ENCODE data around the gene KRTAP10-12.

KRTAP10-12 gene

DNA sequence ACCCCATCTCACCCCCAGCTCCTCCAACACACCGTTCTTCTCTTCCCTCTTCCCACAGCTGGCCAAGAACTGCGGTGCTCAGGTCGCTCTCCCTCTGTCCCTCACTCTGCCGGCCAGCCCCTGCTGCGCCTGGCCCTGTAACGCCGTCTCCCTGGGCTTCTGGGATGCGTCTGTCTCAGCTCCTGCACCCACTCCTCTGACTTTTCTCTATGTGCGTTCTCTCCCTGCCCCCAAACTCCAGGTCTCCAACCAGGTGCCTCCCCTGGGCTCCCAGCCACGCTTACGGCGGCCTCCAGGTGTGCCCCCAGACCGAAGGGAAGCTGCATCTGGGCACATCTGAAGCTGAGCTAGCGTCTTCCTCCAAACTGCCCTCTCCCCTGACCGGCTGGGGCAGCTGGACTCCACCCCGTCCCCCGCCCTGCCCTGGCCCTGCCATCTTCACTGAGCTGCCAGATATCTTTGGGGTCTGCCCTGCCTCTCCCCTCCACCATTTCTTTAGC, 2.6 kb downstream of the KRTAP10-12 start:
- in situ Hi-C loops (cut with MboI; ENCODE audit: low pct_unique_long_range_greater_than_20kb, low sequenced_read_pairs, unreplicated experiment): no loop called here
- TF ChIP-seq, protein P1, sequence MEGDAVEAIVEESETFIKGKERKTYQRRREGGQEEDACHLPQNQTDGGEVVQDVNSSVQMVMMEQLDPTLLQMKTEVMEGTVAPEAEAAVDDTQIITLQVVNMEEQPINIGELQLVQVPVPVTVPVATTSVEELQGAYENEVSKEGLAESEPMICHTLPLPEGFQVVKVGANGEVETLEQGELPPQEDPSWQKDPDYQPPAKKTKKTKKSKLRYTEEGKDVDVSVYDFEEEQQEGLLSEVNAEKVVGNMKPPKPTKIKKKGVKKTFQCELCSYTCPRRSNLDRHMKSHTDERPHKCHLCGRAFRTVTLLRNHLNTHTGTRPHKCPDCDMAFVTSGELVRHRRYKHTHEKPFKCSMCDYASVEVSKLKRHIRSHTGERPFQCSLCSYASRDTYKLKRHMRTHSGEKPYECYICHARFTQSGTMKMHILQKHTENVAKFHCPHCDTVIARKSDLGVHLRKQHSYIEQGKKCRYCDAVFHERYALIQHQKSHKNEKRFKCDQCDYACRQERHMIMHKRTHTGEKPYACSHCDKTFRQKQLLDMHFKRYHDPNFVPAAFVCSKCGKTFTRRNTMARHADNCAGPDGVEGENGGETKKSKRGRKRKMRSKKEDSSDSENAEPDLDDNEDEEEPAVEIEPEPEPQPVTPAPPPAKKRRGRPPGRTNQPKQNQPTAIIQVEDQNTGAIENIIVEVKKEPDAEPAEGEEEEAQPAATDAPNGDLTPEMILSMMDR (IDR thresholded peaks at IDR 0.05; ENCODE audit: extremely low read depth, insufficient read depth, missing control alignments): no peak
- DNase-seq (ENCODE audit: low spot score): peak; percentile 12

DNA sequence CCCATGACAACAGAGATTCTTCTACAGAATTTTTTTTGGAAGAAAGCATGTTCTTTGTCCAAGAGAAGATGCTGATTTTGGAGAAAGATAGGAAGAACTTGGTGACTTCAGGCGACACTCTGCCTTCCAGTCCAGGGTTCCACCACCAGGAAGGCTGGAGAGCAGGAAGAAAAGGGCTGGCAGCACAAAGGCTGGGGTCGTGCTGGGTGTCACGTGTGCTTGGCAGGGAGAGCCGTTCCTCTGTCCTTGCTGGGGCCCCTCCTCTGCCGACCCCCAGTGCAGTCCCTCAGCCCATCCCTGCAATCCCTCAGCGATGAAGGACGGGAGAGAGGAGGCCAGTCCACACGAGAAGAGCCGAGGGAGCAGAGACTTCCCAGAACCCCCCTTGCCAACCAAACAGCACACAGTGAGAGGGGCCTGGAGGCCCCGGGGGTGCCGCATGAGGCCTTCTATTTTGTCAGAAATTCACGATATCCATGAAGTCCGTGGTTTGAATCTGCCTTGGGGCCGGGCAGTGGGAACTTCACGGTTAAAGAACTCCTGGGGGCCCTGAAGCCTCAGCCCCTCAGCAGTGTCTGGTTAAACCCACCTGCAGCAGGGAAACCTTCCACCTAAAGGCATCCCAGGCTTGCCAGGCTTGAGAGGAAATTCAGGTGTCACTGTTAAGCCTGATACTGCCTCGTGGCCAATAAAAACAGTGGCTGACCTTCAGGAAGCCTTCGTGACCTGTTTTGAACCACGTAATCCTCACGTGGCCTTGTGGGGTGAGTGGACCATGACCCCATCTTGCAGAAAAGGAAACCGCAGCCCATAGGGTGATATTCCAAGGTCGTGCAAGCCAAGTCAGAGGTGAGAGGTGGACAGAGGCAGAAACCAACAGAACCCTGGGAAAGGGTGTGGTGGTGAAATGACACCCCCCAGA, 3.4 kb downstream of the KRTAP10-12 start:
- TF ChIP-seq, protein P1 (IDR thresholded peaks at IDR 0.05; ENCODE audit: extremely low read depth, insufficient read depth, missing control alignments): no peak
- in situ Hi-C loops (cut with MboI; ENCODE audit: low pct_unique_long_range_greater_than_20kb, low sequenced_read_pairs, unreplicated experiment): no loop called here
- DNase-seq (ENCODE audit: low spot score): peak; percentile 21

DNA sequence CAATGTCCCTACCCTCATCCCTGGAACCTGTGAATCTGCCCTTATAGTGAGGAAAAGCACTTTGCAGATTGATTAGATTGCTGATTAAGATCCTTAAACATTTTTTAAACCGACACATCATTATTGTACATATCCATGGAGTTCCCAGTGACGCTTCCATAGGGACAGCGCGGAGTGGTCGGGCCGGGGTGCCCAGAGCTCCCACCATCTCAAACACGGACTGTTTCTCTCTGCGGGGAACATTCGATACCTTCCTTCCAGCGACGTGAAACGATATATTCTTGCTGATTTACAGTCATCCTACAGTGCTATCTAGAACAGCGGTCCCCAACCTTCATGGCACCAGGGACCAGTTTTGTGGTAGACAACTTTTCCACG, 4.0 kb downstream of the KRTAP10-12 start:
- in situ Hi-C loops (cut with MboI; ENCODE audit: low pct_unique_long_range_greater_than_20kb, low sequenced_read_pairs, unreplicated experiment): no loop called here
- TF ChIP-seq, protein P1 (IDR thresholded peaks at IDR 0.05; ENCODE audit: extremely low read depth, insufficient read depth, missing control alignments): no peak
- no peak for DNase-seq (ENCODE audit: low spot score)

DNA sequence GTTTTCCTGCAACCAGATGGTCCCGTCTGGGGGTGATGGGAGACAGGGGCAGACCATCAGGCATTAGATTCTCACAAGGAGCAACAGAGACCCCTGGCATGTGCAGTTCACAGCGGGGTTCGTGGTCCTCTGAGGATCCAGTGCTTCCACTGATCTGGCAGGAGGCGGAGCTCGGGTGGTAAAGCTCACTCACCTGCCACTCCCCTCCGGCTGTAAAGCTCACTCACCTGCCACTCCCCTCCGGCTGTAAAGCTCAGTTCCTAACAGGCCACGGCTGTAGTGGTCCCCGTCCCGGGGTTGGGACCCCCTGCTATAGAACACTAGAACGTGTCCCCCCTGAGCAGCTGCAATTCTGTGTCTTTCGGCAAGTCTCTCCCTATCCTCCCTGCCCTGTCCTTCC, 4.6 kb downstream of the KRTAP10-12 start:
- TF ChIP-seq, protein P1 (IDR thresholded peaks at IDR 0.05; ENCODE audit: extremely low read depth, insufficient read depth, missing control alignments): no peak
- in situ Hi-C loops (cut with MboI; ENCODE audit: low pct_unique_long_range_greater_than_20kb, low sequenced_read_pairs, unreplicated experiment): no loop called here
- no peak for DNase-seq (ENCODE audit: low spot score)

DNA sequence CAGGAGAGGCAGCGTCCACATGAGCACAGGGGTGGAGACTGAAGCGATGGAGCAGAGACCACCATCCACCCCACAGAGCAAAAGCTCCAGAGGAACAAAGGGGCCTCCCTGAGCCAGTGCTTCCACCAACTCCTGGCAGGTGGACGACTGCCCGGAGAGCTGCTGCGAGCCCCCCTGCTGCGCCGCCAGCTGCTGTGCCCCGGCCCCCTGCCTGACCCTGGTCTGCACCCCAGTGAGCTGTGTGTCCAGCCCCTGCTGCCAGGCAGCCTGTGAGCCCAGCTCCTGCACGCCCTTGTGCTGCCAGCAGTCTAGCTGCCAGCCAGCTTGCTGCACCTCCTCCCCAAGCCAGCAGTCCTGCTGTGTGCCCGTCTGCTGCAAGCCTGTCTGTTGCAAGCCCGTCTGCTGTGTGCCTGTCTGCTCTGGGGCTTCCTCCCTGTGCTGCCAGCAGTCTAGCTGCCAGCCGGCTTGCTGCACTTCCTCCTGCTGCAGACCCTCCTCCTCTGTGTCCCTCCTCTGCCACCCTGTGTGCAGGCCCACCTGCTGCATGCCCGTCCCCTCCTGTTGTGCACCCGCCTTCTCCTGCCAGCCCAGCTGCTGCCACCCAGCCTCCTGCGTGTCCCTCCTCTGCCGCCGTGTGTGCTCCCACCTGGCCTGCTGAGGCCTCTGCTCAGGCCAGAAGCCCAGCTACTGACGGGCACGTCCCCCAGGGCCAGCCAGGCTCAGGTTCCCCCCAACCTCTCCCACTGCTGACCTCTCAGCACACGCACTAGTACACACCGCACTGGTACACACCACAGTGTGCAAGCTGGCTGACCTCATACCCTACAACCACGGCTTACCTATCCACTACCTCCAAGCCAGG, 5.4 kb downstream of the KRTAP10-12 start:
- in situ Hi-C loops (cut with MboI; ENCODE audit: low pct_unique_long_range_greater_than_20kb, low sequenced_read_pairs, unreplicated experiment): no loop called here
- TF ChIP-seq, protein P1 (IDR thresholded peaks at IDR 0.05; ENCODE audit: extremely low read depth, insufficient read depth, missing control alignments): no peak
- DNase-seq (ENCODE audit: low spot score): no peak

DNA sequence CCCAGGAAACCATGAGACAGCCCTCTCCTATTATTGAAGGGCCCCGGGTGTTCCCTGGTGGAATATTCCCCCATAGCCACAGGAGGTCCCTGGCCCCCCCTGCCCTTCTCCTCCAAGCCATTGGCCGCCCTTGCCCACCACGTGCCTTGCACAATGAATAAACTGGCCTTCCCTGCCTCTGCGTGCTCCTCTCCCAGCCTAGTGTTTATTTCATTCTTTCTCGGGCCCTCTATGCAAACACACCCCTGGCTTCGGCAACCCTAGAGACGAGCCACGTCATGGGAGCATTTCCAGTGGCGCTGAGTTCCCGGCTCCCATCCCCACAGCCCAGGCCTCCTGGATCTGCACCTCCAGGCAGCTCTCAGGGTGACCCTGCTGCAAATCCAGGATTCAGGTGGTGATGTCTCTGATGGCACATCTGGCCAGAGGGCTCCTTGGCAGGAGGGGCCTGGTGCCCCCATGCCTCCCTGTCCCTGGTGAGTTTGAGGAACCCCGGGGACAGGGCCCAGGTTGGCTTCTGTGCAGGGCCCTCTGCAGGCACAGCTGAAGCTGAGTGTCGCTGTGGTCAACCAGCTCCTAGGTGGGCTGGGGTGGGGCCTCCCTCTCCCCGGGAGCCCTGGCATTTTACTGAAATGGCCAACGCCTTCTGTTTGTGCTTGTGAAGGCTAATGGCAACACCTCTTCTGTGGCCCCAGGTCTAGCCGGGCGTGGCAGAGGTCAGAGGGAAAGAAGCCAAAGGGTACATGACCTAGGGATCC, 6.2 kb downstream of the KRTAP10-12 start:
- peak; percentile 14 for DNase-seq (ENCODE audit: low spot score)
- TF ChIP-seq, protein P1 (IDR thresholded peaks at IDR 0.05; ENCODE audit: extremely low read depth, insufficient read depth, missing control alignments): no peak
- in situ Hi-C loops (cut with MboI; ENCODE audit: low pct_unique_long_range_greater_than_20kb, low sequenced_read_pairs, unreplicated experiment): no loop called here
